HG03135 (cell line): ENCODE measurements around the gene CDH13.

Experiments
- ATAC-seq: cut with Tn5 transposase; IDR thresholded peaks from one replicate; pipeline ENCODE4 v1.9.1; 2021; ENCODE audit warnings: mild to moderate bottlenecking, moderate library complexity; ENCODE audit not compliant: unreplicated experiment

CDH13 gene

GRCh38 chr16:83137326-83137781 lies 510.6 kb downstream of the CDH13 start:
- no peak for ATAC-seq

GRCh38 chr16:83137894-83138293 lies 511.1 kb downstream of the CDH13 start:
- ATAC-seq: no peak

GRCh38 chr16:83138512-83138911 lies 511.7 kb downstream of the CDH13 start:
- ATAC-seq: no peak

- ATAC-seq: no peak
Measured at GRCh38 chr16:83138976-83139690, 512.4 kb downstream of the CDH13 start.

- no peak for ATAC-seq
Measured at GRCh38 chr16:83143788-83144187, 517.0 kb downstream of the CDH13 start.

- ATAC-seq: no peak
Measured at GRCh38 chr16:83145297-83145696, 518.5 kb downstream of the CDH13 start.

- ATAC-seq: no peak
Measured at GRCh38 chr16:83147244-83147643, 520.5 kb downstream of the CDH13 start.

GRCh38 chr16:83158320-83158957 lies 531.7 kb downstream of the CDH13 start:
- ATAC-seq: no peak

- ATAC-seq: no peak
Measured at GRCh38 chr16:83159049-83159448, 532.3 kb downstream of the CDH13 start.

- no peak for ATAC-seq
Measured at GRCh38 chr16:83160287-83161020, 533.7 kb downstream of the CDH13 start.

- no peak for ATAC-seq
Measured at GRCh38 chr16:83162791-83163190, 536.0 kb downstream of the CDH13 start.

- ATAC-seq: no peak
Measured at GRCh38 chr16:83164816-83165215, 538.0 kb downstream of the CDH13 start.

GRCh38 chr16:83171396-83171795 lies 544.6 kb downstream of the CDH13 start:
- no peak for ATAC-seq

- ATAC-seq: no peak
Measured at GRCh38 chr16:83174671-83175070, 547.9 kb downstream of the CDH13 start.

- ATAC-seq: no peak
Measured at GRCh38 chr16:83176802-83177201, 550.0 kb downstream of the CDH13 start.

GRCh38 chr16:83185902-83186301 lies 559.1 kb downstream of the CDH13 start:
- ATAC-seq: no peak

GRCh38 chr16:83187405-83187804 lies 560.6 kb downstream of the CDH13 start:
- ATAC-seq: no peak

GRCh38 chr16:83196796-83197195 lies 570.0 kb downstream of the CDH13 start:
- ATAC-seq: no peak

GRCh38 chr16:83197450-83197849 lies 570.7 kb downstream of the CDH13 start:
- no peak for ATAC-seq

GRCh38 chr16:83198977-83199376 lies 572.2 kb downstream of the CDH13 start:
- no peak for ATAC-seq

GRCh38 chr16:83200005-83200779 lies 573.4 kb downstream of the CDH13 start:
- ATAC-seq: no peak
